GM20431 (cell line): ENCODE results near the gene TMEM235.

Experiments
- in situ Hi-C: fragments of 300-500 bp; cut with MseI, MboI; formaldehyde crosslinking; loops from one replicate; pipeline ENCODE4 v1.15.0; 2020; ENCODE audit warnings: low sequenced_read_pairs; ENCODE audit not compliant: unreplicated experiment

Gene TMEM235

DNA sequence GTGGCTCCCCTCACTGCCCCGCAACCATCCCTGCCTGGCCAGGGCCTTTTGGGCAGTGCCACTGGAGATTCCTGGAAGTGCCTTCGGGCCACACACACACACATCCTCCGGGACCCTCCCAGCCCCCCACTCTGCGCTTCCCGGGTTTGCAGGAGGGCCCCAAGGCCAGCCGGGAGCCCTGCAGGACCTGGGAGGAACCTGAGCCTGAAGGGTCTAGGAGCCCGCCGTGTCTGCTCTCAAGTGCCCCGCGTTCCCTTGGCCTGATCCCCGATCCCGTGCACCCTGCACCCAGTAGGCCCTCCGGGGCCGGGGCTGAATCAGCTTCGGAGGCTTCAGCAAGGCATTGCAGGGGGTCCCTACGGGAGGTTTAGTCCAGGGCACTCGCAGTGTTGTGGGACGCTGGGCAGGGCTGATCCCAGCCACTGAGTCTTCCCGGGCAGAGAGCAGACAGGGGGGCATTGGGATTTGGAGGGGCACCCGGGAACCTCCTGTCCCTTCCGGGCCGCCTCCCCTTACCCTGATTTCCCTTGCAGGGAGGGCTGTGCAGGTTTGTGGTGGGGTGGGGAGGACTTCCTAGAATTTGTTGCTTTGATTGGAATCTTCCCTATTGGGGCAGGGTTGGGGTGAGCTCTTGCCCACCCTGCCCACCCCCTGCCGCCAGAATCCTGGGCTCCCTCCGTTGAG lies 36.9 kb downstream of the TMEM235 start:
- in situ Hi-C loops = no loop called here

DNA sequence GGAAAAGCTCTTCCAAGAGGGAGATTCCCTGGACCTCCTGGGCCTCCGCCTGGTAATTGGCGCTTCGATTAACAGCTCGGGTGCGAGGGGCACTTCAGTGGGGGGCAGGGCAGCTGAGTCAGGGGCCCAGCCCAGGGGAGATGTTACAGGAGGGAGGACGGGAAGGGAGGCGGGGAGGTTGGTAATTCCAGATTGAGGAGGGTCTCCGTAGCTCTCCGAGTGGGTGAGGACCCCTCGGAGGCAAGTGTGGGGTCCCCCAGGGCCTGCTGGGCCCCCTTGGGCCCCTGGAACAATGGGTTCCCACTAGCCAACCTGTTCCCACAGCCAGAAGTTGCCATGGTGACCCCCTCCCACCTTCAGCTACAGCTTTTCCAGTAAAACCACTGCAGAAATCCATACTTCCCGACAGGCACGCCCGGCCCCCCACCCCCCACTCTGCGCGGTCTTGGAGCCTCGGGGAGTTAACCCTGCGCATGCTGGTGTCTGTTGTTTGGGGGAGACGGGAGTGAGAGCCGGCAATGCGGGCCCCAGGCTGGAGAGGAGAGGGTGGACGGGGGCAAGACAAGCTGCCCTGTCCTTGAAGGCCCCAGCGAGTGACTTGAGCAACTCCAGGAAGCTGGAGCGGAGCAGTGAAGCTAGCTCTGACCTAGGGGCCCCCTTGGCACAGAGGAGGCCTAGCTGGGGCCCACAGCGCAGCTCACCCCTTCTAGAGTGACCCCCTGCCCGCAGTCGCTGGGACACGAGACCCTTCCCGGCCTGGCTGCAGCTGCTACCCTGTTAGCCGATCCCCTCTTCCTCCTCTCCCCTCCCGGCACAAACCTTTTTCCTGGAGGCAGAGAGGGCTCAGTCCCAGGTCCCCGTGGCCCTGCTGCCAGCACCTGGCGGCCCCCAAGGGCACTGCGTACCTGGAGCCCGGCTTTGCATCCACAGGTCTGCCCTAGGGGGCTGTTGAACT lies 37.8 kb downstream of the TMEM235 start:
- in situ Hi-C loops = no loop called here

DNA sequence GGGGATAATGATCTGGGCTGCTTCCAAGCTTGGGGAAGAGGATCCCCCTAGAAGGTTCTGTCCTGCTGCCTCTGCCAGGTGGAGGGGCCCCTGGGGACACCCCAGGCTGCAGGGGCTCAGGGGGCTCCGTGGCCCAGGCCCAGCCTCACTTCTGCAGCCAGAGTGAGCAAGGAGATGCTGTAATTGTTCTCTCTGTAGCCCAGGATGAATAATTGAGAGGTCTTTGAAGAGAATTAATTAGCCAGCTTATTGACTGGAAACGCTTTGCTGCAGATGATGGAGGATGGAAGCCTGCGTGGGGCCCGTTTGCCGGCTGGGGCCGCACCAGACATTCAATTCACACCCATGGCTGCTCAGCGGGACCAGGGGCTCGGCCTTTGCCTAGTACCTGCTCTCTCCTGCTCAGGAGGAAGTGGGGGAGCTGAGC lies 38.5 kb downstream of the TMEM235 start:
- in situ Hi-C loops = no loop called here

DNA sequence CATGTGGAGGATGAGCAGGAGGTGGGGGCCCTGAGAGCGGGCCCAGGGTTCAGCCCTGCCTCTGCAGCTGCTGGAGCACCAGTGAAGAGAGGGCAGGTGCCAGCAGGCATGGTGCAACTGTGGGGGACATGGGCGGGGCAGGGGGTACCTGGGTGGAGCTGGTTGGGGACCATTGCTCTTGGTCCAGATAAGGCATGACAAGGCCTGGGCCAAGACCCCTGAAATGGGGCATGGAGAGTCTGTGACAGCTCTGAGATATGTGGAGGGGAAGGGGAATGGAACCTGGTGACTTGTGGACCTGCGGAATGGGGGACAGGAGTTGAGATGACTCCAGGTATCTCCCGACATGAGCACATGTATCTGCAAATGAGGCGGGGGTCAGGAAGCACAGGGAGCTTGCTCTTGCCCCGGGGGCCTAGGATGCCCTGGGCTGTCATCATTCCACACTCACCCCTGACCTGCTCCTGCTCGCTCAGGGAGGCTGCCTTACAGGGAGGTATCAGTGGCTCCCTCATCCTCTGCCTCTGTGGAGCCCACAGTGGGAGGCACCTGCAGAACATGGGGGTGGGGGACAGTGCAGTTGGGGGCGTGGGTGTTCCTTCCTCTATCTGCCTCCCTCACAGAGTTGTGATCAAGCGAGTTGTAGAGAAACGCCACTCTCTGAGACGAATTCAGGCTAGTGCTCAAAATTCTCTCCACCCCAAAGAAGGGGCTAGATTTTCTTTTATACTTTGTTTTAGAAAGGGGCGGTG lies 40.2 kb downstream of the TMEM235 start:
- in situ Hi-C loops = no loop called here

DNA sequence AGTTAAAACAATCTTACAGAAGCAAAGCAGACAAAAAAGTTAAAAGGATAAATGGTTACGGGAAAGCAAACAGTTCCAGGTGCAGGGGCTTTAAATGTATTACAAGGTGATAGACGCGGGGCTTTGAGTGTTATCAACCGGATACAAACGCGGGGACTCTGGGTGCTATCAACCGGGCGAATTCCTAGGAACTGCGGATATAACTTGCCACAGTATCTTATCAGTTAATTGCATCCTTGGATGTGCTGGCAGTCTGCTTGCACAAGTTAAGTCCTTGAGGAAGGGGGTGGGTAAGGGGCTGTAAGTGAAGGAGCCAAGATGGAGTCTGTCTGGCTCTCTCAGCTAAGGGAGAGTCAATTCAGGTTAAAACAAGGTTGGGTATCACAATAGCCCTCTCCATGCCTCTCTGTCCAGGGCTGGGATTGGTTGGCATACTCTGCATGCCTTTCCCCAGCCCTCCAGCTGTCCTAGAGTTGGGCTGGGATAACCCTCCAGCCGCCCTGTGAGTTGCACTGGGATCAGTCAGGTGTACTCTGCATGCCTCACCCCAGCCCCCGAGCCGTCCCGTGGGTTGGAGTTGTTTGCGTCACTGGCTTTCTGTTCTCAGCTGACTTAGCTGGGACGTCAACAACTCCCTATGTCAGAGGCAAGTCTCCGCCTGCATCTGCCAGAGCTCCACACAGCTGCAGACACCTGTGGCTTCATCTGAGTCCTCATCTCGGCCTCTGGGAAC lies 40.9 kb downstream of the TMEM235 start:
- in situ Hi-C loops = no loop called here

DNA sequence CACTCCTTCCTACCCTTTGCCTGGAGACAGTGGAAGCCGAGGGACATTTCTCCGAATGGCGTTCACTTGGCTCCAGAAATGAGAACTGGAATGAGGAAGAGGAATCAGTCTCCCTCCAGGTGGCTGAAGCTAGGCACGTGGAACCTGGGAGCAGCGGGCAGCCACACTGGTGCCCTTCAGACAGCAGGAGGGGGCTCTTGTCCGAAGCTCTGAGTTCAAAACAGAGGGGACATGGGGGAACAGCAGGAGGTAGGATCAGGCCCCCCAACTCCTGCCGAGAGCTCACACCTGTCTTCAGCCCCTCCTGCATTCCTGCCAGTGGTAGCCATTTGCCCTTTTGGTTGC lies 41.5 kb downstream of the TMEM235 start:
- in situ Hi-C loops = no loop called here

DNA sequence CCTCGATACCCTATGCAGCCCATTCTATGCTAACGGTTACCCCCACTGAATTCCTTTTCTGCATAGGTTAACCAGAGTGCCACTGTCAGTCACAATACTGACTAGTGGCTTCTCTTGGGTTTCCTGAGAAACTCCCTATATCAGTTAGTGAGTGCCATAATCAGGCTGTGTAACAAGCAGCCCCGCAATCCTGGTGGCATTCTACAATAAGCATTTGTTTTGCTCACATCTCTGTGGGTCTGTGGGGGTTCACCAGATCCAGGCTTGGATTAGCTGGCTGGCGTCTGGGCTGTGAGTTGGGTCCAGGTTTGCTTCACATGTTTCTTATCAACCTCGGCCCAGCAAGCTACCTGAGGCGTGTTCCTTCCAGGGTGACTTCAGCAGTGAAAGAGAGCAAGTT lies 42.4 kb downstream of the TMEM235 start:
- in situ Hi-C loops = no loop called here

DNA sequence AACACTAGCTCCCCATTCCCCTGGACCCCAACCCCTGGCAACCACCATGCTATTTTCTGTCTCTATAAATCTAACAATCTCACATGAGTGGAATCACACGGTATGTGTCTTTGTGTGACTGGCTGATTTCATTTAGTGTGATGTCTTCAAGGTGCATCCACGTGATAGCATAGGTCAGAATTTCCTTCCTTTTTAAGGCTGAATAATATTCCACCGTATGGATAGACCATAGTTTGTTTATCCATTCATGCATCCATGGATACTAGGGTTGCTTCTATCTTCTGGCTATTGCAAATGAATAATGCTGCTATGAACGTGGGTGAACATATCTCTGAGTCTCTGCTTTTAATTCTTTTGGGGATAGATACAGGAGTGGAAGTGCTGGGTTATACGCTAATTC lies 43.9 kb downstream of the TMEM235 start:
- in situ Hi-C loops = no loop called here

DNA sequence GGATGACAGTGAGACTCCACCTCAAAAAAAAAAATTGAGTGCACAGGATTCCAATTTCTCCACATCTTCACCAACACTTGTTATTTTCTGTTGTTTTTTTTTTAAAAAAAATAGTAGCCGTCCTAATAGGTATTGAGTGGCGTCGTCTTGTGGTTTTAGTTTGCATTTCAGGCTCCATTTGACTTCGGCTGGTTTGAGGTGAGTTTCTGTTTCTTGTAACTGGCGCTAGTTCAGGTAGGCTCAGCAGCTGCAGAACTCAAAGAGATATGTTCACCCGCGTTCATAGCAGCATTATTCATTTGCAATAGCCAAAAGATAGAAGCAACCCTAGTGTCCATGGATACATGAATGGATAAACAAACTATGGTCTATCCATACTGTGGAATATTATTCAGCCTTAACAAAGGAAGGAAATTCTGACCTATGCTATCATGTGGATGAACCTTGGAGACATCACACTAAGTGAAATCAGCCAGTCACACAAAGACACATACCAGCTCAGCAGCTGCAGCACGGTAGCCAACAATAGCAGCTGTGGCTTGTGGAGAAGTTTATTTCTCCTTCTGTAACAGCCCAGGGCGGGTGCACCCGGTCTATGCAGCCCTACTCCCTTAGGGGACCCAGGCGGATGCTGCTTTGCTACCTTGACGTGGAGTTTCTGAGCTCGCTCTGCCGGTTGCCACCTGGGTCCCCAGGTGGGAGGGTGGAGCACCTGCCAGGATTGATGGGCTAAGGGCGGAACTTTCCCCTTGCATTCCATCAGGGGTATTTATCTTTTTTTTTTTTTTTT lies 44.9 kb downstream of the TMEM235 start:
- in situ Hi-C loops = no loop called here

DNA sequence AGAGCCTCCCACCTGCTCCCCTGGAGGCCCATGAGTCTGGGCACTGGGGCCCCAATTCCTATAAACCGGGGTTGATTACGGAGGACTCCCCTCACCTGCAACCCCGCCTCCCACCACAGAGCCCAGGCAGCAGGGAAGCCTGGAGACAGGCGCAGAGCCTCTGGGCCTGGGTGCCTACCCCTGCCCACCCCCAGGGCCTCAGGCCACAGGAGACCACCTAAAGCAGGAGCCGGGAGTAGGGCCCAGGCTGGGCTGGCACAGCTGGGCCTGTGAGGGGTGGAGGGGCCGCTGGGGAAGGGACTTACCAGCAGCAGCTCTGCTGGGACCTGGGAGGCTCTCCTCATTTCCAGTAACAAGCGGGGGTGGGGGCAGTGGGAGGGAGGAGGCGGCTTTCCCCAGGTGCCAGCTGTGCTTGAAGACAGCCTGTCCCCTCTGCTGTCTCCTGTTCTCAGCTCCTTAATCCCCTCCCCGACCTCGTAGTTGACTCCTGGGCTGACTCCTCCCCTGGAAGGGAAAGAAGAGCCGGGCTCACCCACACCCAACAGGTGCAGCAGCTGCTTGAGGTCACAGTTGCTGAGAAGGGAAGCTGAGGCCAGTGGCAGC lies 46.8 kb downstream of the TMEM235 start:
- in situ Hi-C loops = no loop called here

DNA sequence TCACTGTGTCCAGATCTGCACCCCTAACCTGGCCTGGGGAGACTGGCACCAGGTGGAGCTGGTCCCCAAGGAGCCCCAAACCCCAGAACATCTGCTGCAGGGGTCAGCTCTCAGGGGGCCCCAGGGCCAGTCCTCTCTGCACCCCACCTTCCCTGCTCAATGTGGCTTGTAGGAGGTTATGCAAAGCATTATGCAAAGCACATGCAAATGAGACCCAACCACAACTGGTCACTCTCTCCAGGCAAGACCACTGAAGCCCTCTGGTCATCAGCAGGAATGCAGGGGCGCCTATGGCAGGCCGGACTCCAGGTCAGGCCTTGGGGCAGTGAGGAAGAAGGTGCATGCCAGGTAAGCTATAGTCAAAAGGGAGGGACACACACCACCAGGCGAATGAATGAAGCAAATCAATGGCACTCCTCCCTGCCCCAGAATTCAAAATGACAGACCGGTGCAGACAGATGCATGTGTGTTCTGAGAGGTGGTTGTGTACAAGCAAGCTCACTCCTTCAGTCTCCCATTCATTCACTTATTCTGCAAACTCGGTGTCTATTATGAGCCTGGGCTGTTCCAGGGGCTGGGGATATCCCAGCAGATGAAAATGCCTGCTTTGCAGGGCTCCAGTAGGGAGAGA lies 48.0 kb downstream of the TMEM235 start:
- in situ Hi-C loops = no loop called here

DNA sequence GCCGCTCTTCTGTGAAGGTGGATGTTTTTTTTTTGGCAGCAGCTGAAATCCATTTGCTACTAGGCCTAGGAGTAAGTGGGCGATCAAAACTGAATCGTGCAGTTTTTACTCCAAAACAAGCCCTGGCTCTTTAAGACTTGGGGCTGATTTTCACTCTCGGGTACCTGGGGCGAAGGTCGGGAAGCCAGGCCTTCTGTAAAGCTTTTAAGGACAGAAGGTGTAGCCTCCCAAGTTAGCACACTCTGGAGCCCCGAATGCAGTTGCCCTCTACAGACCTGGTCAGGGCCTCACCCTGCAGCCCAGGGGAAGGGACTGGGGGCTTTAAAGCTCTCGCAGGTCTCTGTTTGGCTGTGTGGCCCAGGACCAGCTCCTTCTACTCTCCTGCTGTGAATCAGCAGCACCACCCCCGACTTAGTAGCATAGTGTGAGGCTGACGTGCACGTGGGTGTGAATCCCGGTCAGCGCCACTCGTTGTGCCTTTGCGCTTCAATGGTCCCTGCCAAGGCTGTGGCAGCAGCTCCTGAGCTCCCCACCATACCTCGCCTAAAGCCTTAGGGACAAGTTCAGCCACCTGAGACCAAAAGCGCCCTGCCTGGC lies 49.9 kb downstream of the TMEM235 start:
- in situ Hi-C loops = no loop called here

DNA sequence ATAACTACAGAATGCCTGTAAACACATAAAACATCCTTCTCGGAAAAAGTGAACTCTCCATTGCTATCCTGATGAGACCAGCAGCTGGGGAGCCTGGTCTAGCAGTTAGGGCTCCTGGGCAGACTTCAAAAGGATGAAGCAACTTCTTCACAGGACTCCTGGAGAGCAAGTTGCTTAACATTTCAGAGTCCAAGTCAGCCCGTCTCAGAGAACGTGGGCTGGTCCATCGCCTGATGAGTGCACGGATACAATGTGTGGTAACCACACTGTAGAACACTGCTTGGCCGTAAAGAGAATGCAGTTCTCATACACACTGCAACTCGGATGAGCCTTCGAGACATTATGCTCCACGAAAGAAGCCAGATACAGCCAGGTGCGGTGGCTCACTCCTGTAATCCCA lies 52.7 kb downstream of the TMEM235 start:
- in situ Hi-C loops = no loop called here

DNA sequence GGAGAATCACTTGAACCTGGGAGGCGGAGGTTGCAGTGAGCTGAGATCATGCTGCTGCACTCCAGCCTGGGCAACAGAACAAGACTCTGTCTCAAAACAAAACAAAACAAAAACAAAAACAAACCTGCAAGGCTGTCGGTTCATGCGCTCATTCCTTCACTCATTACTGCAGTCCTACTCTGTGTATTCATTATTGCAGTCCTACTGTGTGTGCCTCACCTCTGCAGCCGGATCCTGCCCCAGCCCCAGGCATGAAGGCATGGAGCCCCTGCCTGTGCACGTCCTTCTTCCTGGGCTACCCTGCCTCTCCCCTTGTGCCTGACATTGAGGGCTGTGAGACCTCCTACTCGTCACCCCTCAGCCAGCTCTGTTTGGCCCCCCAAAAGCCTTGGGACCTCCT lies 57.6 kb downstream of the TMEM235 start:
- in situ Hi-C loops = no loop called here

DNA sequence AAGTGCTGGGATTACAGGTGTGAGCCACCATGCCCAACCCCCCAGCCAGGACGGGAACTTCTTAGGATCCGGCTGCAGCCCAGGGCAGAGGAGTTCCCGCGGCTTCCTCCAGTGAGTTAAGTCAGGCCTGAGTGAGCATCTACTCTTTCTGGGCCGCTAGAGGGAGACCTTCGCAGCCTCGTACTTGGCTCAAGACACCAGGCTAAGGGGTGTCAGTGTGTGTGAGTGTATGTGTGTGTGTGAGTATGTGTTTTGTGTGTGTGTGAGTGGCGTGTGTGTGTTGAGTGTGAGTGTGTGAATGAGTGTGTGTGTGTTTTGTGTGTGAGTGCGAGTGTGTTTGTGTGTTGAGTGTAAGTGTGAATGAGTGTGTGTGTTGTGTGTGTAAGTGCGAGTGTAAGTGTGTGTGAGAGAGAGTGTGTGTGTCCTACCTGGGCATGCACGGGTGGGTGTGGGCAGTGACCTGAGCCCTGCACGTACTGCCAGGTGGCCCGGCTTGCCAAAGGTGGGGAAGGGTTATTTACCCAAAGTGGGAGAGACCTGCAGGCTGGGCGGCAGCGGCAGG lies 58.5 kb downstream of the TMEM235 start:
- in situ Hi-C loops = no loop called here
